HG03025 (cell line): ENCODE results near the gene FAT3.

Experiments
- ATAC-seq: cut with Tn5 transposase; IDR thresholded peaks from one replicate; pipeline ENCODE4 v1.9.1; 2021; ENCODE audit warnings: mild to moderate bottlenecking, moderate library complexity; ENCODE audit not compliant: unreplicated experiment, low FRiP score

The FAT3 gene

DNA sequence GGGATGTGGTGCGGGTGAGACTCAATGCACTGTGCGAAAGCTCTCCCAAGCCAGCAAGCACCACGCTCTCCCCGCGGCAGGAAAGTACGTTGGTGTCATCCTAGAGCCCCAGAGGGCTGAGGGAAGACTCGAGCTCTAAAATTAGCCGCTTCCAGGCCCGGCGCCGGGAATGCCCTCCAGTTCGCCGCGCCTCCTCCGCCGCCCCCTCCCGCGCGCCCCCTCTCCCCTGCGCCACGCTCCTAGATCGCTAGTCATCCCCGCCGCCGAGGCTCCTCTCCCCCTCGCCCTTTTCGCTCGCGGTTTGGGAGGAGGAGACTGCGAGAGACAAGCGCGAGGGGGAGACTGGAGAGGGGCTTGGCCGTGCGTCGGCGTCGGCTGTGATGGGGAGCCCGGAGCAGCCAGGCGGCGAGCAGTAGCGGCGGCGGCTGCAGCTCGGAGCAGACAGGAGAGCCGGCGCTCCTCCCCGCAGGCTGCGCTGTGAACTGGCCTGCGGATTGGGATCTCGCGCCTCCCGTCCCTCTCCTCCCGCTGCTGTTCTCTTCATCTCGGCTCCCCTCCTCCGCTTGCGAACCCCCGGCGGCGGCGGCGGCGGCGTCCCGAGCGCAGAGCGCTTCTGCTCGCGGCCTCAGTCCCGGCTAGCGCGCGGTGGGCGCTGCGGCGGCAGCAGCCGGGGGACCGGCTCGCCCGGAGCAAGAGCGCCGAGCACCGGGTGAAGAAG is at the start of gene FAT3:
Gene FAT3, plus strand, starts transcription at position 412 of the 718 bp plus-strand sequence. CDS start 127,295 bp downstream, outside the sequence.
- ATAC-seq: no peak

GRCh38 chr11:92179017-92179670 is 45.5 kb upstream of the FAT3 start:
- ATAC-seq: no peak

GRCh38 chr11:92180226-92180625 is 44.4 kb upstream of the FAT3 start:
- no peak for ATAC-seq

DNA sequence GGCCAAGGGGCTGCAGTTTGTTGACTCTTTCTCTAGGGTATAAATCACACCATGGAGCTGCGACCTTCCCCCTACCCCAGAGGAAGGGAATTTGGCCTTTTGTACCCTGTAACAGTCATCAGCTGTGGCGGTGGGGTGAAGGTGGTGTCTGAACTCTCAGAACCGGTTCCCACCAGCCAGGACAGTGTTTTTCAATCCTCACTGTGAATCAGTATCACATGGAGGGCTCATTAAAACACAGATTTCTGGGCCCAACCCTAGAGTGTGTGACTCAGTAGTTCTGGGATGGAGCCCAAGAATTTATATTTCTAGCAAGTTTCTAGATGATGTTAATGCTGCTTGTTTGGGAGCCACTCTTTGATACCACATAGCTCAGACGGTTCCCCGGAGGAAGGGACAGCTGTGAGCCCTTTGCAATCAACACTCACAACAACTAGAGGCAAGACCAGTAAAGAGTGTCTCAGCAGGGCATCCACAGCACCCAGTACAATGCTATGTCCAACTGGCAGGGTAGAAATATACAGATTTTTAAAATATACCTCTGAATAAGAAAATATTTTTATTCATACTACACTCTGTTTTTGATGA is 43.9 kb upstream of the FAT3 start:
- ATAC-seq: no peak

DNA sequence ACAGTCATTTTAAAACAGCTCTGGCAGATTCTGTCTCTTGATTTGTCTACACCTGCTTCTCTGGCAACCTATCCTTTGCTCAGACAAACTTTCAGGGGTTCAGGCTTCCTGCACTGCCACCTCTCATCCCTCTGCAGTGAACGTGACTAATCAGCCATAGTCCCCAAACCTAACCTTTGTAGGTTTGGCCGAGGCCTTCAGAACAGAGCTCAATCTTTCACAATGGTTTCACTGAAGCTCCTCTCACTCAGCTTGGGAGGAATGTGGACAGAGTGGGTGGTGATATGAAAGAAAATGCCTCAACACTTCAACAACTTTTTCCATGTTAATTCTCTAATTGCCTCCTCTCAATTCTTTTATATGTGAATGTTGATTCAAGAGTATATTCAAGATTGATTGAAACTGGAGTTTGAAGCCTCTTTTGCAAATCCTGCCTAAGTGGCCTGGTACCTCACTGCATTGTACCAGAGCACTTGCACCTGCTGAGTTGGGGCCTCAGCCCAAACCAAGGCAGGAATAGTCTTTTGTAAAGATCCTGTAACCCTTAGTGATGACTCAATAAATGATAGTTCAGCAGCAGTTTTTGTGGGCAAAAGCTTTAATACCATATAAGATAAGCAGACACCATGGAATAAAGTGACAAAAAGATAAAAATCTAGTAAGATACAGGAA is 33.9 kb upstream of the FAT3 start:
- ATAC-seq: no peak

GRCh38 chr11:92192141-92192540 is 32.5 kb upstream of the FAT3 start:
- ATAC-seq: no peak

DNA sequence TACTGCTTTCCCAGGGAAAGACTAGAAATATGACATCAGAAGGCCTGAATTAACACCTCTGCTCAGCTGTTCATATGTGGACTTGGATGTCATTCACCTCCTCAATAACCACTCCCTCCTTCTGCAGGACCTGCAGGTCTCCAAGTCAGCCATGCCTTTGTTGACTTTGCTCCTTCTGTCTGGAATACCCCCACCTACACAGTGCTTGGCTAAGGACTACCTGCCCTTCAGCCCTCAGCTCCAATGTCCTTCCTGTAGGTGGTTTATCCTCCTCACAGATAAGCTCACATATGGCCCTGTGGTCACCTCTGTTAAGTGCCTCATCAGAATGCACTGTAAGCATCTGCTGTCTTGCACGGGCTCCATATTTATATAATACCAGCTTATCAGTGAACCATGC is 26.4 kb upstream of the FAT3 start:
- ATAC-seq: no peak

DNA sequence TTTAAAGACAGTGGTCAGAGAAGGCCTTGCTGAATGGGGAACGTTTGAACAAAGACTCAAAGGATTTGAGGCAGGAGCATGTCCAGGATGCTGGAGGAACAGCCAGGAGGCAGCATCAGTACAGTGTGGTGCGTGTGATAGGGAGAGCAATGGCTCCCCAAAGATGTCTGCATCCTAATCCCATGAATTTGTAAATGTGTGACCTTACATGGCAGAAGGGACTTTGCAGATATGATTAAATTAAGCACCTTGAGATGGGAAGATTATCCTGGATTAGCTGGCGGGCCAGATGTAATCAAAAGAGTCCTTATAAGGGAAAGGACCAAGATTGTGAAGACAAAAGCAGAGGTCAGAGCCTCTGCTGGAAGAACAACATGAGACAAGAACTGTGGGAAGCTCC is 24.6 kb upstream of the FAT3 start:
- no peak for ATAC-seq

DNA sequence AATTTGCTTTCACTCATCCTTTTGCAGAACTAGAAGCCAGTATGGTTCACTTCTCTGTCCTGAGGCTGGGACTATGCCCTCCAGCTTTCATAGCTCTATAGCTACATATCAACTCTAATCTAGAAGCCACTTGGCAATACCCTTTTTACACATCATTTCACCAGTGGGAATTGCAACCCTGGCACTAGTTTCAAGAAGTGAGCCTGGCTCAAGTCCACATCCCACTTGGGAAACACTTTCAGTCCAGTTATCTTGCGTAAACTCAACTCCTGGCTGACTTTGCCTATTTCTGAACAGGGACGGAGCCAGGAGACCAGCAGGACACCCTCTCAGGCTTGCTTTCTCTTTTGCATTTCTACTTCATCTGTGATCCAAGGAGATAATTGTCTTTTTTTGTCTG is 19.9 kb upstream of the FAT3 start:
- no peak for ATAC-seq

GRCh38 chr11:92206441-92206840 is 18.2 kb upstream of the FAT3 start:
- no peak for ATAC-seq

DNA sequence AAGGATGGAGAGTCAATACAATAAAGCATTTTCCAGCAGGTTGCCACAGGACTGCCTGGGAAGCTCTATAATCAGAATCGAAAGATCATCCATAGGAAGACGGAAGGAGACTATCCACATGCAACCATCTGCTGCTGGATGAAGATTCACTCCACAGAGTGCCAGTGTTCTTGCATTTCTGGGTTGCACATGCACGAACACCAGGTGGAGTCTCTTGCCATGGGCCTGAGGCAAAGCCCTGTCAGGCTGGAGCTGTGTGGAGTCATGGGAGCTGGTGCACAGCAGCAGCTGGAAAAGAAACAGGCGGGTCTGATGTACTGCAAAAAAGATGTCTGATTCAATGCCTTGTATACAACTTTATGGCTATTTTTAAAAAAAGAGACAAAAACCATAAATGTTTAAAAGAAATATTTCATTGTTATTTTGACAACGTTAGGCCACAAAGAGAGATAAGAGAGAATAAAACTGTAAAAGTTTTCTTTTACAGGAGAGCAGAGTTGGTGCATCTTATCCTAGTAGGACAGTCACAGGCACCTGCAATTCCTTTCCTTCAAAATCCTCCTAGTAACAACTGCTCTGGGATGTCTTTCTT is 12.9 kb upstream of the FAT3 start:
- ATAC-seq: no peak

DNA sequence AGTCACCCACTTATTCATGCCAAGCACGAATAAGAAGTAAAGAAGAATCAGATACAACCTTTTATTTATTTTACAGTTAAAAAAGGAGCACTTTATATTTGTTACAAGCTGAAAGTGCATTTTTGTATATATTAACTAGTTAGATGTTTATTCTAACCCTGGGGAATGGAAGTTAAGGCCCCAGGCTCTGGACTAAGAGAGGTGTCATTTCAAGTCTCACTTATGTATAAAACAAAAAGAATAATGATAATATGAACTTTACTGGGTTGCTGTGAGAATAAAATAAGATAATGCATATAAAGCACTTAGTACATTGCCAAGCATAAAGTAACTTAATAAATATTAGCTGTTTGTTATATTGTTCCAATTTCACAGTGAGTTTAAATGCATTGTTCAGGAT is 12.1 kb upstream of the FAT3 start:
- ATAC-seq: no peak

DNA sequence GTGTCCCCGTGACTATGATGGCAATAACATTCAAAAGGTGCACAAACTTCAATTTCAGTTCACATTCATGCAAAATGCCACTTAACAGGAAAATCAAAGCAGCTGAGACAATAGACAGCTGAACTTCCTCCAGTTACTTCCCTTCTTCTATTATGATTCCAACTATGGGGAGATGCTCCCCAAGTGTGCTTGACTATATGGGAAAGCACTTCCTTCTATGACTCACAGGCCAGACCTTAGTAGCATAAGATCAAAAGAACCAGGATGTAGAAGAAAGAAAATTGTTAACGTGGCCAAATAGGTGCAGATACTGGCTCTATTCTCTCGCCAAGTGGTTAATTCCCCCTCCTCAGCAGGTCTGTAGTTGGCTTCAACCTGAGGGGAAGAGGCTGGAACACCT is 7.8 kb upstream of the FAT3 start:
- ATAC-seq: no peak

DNA sequence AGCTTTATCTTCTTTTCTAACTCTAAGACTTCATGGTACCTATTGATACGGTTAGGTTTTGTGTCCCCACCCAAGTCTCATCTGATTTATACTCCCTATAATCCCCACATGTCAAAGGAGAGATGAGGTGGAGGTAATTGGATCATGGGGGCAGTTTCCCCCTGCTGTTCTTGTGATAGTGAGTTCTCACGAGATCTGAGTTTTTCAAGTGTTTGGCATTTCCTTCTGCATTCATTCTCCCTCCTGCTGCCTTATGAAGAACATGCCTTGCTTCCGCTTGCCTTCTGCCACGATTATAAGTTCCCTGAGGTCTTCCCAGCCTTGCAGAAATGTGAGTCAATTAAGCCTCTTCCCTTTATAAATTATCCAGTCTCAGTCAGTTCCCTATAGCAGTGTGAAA is 5.1 kb upstream of the FAT3 start:
- no peak for ATAC-seq

GRCh38 chr11:92222701-92223100 is 1.9 kb upstream of the FAT3 start:
- ATAC-seq: no peak

DNA sequence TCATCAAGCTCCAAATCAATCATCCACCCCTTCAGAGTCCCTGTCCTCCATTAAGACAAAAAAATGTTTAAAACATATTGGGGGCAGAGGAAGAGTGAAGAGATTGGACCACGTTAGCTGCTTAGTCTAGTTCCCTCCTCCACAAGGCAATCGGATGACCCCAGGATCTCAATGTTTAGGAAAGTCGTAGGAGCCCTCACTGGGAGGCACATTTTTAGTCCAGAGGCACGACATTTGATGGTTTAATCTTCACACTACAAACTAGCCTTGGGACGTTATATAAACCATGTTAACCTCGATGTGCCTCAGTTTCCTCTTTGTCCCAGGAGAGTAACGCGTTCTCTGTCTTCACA is 588 bp upstream of the FAT3 start:
- no peak for ATAC-seq

DNA sequence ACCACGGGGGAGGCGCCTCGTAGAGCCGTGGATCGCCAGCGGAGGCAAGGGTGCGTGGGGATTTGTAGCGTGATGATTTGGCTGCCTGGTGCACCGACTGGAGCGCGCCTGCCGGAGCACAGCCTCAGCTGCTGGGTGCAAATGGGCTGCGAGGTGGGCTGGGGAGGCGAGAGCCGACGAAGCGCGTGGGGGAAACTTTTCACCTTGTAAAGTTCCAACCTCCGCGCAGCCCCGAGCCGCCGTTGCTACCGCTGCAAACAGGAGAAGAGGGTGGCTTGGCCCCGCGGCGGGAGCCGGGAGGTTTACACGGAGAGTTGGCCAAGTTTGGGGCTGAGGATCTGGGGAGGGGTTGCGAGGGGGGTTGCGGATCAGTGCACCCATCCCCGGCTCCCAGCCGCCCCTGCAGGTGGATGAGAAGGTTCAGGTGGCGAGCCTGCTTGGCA is 528 bp downstream of the FAT3 start:
- no peak for ATAC-seq

- ATAC-seq: no peak
Observed at GRCh38 chr11:92225568-92226330, 1.1 kb downstream of the FAT3 start.

- ATAC-seq: no peak
Observed at GRCh38 chr11:92226331-92227229, 2.0 kb downstream of the FAT3 start.
